Activated T-helper 1 cell treated with anti-CD3 and anti-CD28 coated beads, Interleukin-12 subunit alpha, Interleukin-12 subunit beta, Interleukin-2, Interleukin-4 antibody, amounts not matched to agents 30 ng/mL and 10 ng/mL and 1 ng/mL, durations not matched to agents 14 hours and 24 hours and 36 hours (primary cell): ENCODE data around the gene CKB. TPM values are rescaled to one million over a fixed set of nuclear protein-coding genes. Genes with fewer than 3 reads are reported as not detected.
"Not testable (repeated sequence)": the region's sequence is repeated elsewhere in the genome, so short reads cannot be mapped to it uniquely, and the experiment has no call there.

Experiments
- DNase-seq: peaks from one replicate; pipeline ENCODE4 v3.0.0; 2021; ENCODE audit warnings: low spot score
- H3K27ac Mint-ChIP-seq: one replicate; pipeline ENCODE4 v1.8.0; 2021; ENCODE audit warnings: mild to moderate bottlenecking, mixed read lengths
- H3K27me3 Mint-ChIP-seq: one replicate; pipeline ENCODE4 v1.8.0; 2022; ENCODE audit warnings: mild to moderate bottlenecking, moderate library complexity, mixed read lengths; ENCODE audit not compliant: insufficient read depth
- H3K36me3 Mint-ChIP-seq: one replicate; pipeline ENCODE4 v1.8.0; 2021; ENCODE audit warnings: low read depth, mixed read lengths
- H3K4me1 Mint-ChIP-seq: one replicate; pipeline ENCODE4 v1.8.0; 2021; ENCODE audit warnings: low read depth, mixed read lengths
- H3K4me3 Mint-ChIP-seq: one replicate; pipeline ENCODE4 v1.8.0; 2021; ENCODE audit warnings: mild to moderate bottlenecking, moderate library complexity, mixed read lengths
- H3K9me3 Mint-ChIP-seq: one replicate; pipeline ENCODE4 v1.8.0; 2021; ENCODE audit warnings: mixed read lengths
- intact Hi-C: fragments of 100-400 bp; cut with micrococcal nuclease; formaldehyde crosslinking; loops from one replicate; pipeline ENCODE4 v1.15.1; 2024
- total RNA-seq: library from RNA; stranded (reverse); gene quantifications from 2 replicates; pipeline ENCODE4 v1.2.3, GENCODE V29; 2022

The CKB gene
- total RNA-seq, 1 donor from 2014 or later, result 16.0 TPM

DNA sequence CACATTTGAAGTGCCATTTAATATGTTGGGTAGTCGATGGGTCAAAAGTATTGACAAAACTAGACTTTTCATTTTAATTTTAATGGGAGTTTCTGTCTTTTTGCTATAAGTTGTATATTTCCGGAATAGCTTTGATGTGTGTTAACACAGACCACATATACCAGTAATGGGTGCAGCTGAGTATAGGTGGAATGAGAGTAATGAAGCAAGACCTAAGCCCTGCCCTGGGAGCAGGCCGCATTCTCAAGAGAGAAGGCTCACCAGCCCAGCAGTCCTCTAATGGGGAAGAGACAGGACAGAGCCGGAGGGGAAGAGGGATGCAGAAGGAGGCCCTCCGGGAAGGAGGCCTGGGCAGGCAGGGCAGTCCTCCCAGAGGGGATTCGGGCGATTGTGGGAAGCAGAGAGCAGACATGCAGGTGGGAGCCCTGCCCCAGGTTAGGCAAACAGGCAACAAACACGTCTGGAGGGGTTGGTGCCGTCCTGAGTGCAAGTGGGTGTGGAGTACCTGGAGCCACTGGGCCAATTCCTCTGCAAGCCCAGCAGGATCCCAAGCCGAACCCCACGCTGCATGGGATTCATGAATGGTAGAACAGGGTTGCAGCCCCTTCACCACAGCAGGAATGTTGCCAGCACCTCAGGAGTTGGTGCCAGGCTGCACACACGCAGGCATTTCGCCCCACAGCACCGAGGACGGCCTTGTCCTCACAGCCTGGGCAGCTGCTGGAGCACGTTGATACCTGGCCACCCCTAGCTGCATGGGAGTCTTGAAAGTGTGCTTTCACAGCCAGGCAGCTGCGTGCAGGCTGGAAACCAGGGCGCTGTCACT, 7.8 kb downstream of the CKB start:
- Mint-ChIP-seq H3K4me1 (peaks cover 6% of the 10 kb centered on the region), H3K27ac (no peak overlapping the region), H3K36me3 (peaks cover 8% of the 10 kb centered on the region), H3K27me3 (peaks cover 4% of the 10 kb centered on the region), H3K9me3 (no peaks in the 10 kb centered on the region), H3K4me3 (no peak overlapping the region)
- no peak for DNase-seq
- intact Hi-C loops, result no loop called here

DNA sequence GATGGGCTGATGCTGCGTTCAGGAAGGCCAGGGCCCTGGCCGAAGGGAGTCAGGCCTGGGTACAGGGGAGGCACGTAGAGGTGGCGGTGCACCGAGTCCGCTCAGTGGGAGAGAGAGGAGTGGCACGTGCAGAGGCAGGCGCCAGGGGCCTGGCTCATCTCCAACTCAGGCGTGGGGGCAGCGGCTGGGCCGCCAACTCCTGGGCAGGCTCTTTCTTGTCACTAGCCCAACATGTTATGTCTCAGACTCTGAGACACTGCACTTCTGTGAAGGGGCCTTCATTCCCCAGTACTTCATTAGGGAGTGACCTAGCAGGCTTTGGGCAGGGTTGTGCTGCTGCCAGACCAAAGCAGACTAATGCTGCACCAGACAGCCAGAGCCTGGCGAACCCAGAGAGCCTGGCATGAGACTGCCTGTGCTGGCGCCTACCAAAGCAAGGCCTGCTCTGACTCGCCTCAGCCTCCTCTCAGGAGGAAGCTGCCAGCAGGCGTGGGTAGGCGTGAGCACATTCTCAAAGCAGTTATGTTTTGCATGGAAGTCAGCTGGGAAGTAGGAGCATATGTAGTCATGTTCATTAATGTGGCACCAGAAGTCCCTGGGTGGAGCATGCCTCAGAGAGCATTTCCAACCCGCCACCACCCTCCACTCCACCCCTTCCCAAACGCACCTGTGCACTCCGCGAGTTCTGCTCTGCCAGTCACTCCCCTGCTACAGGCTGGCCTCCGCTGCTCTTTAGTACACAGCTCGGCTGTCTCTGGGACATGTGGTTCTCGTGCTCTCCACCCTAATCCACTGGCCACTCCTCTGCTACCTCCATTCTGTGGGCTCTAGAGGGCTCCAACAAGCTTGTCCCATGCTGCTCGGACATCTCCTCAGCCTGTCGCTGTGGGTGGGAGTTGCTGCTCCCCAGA, 9.7 kb downstream of the CKB start:
- intact Hi-C loops, result no loop called here
- no peaks in the 10 kb centered on the region for H3K9me3 Mint-ChIP-seq
- H3K27me3 Mint-ChIP-seq, result no peaks in the 10 kb centered on the region
- no peak overlapping the region for H3K4me3 Mint-ChIP-seq
- no peak overlapping the region for H3K27ac Mint-ChIP-seq
- H3K4me1 Mint-ChIP-seq, result no peaks in the 10 kb centered on the region
- H3K36me3 Mint-ChIP-seq, result peaks cover 13% of the 10 kb centered on the region
- DNase-seq, result no peak

DNA sequence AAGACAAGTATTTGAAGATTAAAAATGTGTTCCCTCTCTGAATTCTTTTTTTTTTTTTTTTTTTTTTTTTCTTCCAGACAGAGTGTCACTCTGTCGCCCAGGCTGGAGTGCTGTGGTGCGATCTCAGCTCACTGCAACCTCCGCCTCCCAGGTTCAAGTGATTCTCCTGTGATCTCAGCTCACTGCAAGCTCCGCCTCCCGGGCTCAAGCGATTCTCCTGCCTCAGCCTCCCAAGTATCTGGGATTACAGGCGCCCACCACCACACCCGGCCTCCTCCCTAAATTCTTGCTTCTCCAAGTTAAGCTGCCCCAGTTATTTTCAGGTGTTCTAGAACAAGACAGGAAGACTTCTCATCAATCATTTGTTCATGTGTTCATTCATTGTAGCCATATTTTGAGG, 10.4 kb downstream of the CKB start:
- H3K27ac Mint-ChIP-seq, intact Hi-C loops, H3K9me3 Mint-ChIP-seq, H3K27me3 Mint-ChIP-seq, H3K4me1 Mint-ChIP-seq, DNase-seq, H3K4me3 Mint-ChIP-seq: not testable (repeated sequence)
- peaks cover 13% of the 10 kb centered on the region for H3K36me3 Mint-ChIP-seq

DNA sequence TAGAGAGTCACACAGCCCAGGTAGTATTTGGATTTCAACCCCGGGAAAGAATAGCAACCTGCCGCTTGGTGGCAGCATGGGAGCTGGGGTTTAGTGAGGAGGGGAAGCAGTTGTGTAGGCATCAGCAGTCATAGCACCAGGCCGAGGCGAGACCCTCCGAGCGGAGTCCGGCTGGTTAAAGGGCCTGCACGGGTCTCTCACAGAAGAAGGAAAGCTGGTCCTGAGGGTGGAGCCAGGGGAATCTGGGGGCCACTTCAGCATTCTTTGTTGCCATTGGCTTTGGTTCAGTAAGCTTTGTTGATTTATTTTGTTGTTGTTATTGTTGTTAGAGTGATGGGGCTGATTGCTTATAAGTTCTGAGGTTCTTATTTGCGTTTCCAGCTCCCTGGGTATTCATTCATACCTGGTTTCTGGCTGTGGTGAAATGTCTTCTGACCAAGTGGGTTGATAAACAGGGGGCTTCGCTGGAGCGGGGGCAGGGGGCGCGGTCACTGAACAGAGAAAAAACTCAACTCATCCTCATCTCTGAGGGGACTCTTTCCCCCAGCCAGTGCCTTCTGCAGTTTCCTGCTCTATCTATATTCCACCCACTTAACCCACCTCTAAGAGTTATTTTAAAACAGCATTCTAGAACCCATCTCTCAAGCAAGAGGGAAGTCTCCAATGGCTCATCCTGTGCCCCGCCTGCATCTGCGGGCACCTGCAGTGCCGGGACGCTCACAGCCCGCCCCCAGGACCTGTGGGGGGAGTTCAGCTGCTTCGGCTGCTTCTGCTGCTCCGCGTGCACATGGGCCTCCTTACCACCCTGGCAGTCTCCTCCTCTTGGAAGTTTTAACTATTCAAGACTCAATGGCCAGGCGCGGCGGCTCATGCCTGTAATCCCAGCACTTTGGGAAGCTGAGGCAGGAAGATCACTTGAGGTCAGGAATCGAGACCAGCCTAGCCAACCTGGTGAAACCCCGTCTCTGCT, 11.6 kb downstream of the CKB start:
- H3K36me3 Mint-ChIP-seq, result peaks cover 15% of the 10 kb centered on the region
- H3K4me1 Mint-ChIP-seq, result no peaks in the 10 kb centered on the region
- H3K9me3 Mint-ChIP-seq, result no peaks in the 10 kb centered on the region
- intact Hi-C loops, result no loop called here
- H3K4me3 Mint-ChIP-seq, result no peak overlapping the region
- DNase-seq, result no peak
- no peaks in the 10 kb centered on the region for H3K27me3 Mint-ChIP-seq
- H3K27ac Mint-ChIP-seq, result no peak overlapping the region

DNA sequence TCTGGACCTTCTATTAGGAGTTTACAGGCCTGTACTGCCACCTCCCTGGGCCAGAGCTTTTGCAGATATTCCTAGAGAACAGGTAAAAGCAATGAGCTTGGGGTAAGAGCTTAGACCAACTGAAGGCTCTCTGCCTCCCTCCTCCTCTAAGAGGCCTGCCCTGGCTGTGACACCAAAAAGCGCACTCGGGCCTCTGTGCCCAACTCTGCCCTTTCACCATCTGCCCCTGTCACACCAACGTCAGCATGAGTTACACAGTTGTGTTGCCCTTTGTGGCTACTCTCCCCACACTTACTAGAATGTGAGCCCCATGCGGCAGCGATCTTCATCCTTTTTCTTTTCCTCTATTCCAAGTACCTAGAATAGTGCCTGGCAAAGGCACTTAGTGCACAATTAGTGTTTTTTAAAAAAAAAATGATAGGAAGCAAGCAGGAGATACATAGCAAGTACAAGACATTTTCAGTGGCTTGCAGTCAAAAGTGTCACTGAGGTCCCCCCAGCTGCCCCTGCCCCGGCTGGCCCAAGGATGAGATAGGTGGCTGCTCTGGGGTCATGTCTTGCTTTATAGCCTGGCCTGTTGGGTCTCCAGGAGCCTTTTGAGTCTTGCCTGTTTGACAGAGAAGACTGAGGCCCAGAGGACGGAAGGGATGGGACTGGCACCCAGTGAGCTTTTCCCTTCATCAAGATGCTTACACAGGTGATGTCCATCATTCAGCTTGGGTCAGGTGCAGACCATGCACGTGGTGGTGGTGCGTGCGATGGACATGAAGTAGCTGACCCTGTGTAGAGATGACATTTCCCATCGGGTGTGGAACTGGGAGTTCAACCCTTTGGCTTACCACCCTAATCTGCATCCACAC, 12.5 kb downstream of the CKB start:
- peaks cover 15% of the 10 kb centered on the region for H3K36me3 Mint-ChIP-seq
- H3K9me3 Mint-ChIP-seq, result no peaks in the 10 kb centered on the region
- H3K4me1 Mint-ChIP-seq, result no peaks in the 10 kb centered on the region
- intact Hi-C loops, result no loop called here
- DNase-seq, result no peak
- no peak overlapping the region for H3K4me3 Mint-ChIP-seq
- H3K27me3 Mint-ChIP-seq, result no peaks in the 10 kb centered on the region
- H3K27ac Mint-ChIP-seq, result no peak overlapping the region

DNA sequence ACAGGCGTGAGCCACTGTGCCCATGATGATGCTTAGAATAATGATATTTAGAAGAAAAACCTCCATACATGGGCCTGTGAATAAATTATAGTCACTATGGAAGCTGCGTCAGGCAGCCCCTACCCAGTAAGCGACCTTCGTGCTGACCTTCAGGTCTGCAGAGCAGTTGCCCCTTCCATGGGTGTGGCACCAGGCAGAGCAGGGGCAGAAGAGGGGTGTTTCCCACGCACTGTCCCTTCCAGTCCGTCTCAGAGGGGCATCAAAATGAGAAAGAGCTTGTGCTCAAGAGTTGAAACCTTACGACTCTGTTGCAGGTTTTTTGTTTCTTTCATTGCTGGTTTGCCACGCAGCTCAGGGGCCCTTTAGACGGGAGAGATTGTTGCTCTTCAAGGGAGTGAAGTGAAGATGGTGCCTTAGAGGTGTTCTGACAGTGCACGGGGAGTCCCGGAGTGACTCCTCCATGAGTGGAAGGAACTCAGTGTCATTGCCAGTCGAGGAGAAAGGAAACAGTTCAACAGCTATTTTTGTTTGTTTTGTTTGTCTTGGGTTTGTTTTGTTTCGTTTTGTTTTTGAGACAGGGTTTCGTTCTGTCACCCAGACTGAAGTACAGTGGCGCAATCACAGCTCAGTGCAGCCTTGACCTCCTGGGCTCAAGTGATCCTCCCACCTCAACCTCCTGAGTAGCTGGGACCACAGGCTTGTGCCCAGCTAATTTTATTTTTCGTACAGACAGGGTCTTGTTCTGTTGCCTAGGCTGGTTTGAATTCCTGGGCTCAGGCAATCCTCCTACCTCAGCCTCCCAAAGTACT, 13.9 kb downstream of the CKB start:
- H3K4me3 Mint-ChIP-seq, result no peak overlapping the region
- no peak for DNase-seq
- intact Hi-C loops, result no loop called here
- peaks cover 19% of the 10 kb centered on the region for H3K36me3 Mint-ChIP-seq
- H3K4me1 Mint-ChIP-seq, result no peaks in the 10 kb centered on the region
- H3K9me3 Mint-ChIP-seq, result no peaks in the 10 kb centered on the region
- H3K27me3 Mint-ChIP-seq, result no peaks in the 10 kb centered on the region
- H3K27ac Mint-ChIP-seq, result no peak overlapping the region

DNA sequence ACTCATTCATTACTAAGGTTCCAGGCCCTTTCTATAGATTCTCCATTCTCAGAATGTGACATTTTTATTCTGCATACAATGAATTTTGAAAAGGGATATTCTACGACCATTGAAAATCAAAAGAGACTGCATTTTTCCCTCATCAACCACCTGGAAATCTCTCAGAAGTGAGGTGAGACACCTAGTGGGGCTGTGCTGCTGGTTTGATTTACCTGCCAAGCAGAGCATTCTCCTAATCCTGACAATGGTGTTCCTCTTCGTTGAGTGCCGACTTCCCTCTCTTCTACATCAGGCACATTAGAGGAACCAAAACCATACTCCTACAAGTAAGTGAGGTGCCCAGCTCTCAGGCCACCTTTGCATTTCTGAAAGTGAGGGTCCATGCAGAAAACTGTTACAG, 14.9 kb downstream of the CKB start:
- Mint-ChIP-seq H3K27ac (no peak overlapping the region), H3K4me3 (no peak overlapping the region), H3K9me3 (no peaks in the 10 kb centered on the region), H3K36me3 (peaks cover 26% of the 10 kb centered on the region), H3K4me1 (no peaks in the 10 kb centered on the region), H3K27me3 (no peaks in the 10 kb centered on the region)
- intact Hi-C loops, result no loop called here
- no peak for DNase-seq

DNA sequence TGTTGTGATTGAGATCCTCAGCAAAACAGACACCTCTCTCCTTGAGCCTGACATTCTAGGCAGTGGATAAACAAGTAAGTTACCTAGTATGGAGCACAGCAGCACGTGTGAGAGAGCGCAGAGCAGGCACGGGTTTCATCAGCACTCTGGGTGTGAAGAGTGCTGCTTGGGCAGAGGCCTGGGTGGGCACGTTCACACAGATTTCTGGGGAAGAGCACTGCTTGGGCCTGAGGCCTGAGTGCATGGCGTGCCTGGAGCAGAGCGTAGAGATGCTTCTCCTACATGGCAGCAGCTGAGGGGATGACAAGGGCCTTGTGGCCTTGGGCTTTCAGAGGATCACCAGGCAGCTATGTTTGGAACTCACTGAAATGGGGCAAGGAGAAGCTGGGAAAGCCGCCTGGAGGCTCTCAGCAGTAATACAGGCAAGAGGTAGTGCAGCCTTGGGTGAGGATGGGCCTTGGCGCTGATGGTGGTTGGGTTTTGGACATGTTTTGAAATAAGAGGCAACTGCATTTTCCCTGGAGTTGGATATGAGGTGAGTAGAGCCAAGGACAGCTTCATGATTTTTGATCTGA, 17.6 kb downstream of the CKB start:
- Mint-ChIP-seq H3K4me1 (peaks cover 4% of the 10 kb centered on the region), H3K36me3 (peaks cover 30% of the 10 kb centered on the region), H3K27me3 (no peaks in the 10 kb centered on the region), H3K9me3 (no peaks in the 10 kb centered on the region), H3K4me3 (no peak overlapping the region), H3K27ac (no peak overlapping the region)
- intact Hi-C loops, result loop anchor here (5.0 kb wide), 1 partner anchor 168 kb away; no protein-coding TSS in a partner anchor
- no peak for DNase-seq

DNA sequence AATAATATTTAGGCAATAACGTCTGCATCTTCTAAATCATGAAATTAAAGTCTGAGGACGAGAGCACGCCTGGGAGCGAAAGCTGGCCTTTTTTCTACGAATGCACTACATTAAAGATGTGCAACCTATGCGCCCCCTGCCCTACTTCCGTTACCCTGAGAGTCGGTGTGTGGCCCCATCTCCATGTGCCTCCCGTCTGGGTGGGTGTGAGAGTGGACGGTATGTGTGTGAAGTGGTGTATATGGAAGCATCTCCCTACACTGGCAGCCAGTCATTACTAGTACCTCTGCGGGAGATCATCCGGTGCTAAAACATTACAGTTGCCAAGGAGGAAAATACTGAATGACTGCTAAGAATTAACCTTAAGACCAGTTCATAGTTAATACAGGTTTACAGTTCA, 19.3 kb downstream of the CKB start:
- no peak for DNase-seq
- Mint-ChIP-seq H3K9me3 (no peaks in the 10 kb centered on the region), H3K36me3 (peaks cover 26% of the 10 kb centered on the region), H3K27ac (peak overlapping the region; percentile 53), H3K4me1 (peaks cover 9% of the 10 kb centered on the region), H3K4me3 (no peak overlapping the region), H3K27me3 (no peaks in the 10 kb centered on the region)
- intact Hi-C loops, result loop anchor here (5.0 kb wide), 1 partner anchor 166 kb away; no protein-coding TSS in a partner anchor

DNA sequence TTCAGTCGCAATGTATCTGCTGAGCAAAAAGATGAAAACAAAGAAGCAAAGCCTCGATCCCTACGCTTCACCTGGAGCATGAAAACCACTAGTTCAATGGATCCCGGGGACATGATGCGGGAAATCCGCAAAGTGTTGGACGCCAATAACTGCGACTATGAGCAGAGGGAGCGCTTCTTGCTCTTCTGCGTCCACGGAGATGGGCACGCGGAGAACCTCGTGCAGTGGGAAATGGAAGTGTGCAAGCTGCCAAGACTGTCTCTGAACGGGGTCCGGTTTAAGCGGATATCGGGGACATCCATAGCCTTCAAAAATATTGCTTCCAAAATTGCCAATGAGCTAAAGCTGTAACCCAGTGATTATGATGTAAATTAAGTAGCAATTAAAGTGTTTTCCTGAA, 19.8 kb downstream of the CKB start:
- no peak for DNase-seq
- Mint-ChIP-seq H3K4me3 (no peak overlapping the region), H3K36me3 (peaks cover 26% of the 10 kb centered on the region), H3K27ac (no peak overlapping the region), H3K27me3 (no peaks in the 10 kb centered on the region), H3K4me1 (peaks cover 9% of the 10 kb centered on the region), H3K9me3 (no peaks in the 10 kb centered on the region)
- intact Hi-C loops, result loop anchor here (5.0 kb wide), 1 partner anchor 166 kb away; no protein-coding TSS in a partner anchor
